Kasumi-1 (cell line): ENCODE results near the gene FNBP1L.
"Not testable (repeated sequence)": the region's sequence is repeated elsewhere in the genome, so short reads cannot be mapped to it uniquely, and the experiment has no call there.

Experiments used
- DNase-seq, 2 experiments: peaks; one replicate each; lab custom pipeline; 2025; lab: John Stamatoyannopoulos, UW

The FNBP1L gene

DNA sequence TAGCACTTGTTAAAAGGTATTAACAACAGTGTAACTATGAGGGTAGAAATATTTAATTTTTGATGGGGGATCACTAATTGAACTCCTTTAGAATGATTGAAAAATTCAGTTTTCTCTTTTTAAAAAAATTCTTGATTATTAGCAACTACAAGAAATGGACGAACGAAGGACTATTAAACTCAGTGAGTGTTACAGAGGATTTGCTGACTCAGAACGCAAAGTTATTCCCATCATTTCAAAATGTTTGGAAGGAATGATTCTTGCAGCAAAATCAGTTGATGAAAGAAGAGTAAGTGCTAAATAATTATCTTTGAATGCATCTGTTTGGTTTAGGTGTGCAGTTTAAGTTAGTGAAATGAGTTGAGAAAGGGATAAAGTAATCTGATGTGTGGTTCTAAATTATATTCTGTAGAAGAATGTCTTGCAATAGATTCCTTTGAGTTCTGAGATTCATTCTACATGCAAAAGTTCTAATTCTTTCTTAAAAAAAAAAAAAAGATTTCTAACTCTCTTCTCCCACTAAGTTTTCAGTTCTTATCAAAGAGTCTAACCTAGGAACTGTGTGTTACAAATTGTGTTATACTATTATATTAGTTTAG, 85.0 kb downstream of the FNBP1L start:
- no peak for DNase-seq

GRCh38 chr1:93533677-93534076, 85.8 kb downstream of the FNBP1L start:
- no peak for DNase-seq

GRCh38 chr1:93537396-93537795, 89.5 kb downstream of the FNBP1L start:
- DNase-seq: no peak

- no peak for DNase-seq
These were observed 90.0 kb downstream of the FNBP1L start for GRCh38 chr1:93537924-93538323.

DNA sequence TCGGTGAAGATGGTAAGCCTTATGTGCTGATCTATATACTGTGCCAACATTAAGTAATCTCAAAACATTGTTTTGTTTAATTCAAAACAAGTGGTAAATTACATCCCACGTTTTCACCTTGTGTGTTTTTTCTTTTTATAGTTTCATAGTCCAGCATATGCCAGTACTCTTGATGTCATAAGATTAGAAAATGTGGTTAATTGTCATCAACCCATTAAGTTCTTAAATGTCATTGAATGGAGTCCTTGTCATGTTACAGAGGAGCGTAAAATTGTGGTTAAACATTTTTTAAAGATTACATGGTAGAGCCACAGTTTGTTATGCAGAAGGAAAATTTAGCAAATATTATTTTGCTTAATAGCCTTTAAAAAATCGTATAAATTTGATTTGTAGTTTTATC, 93.1 kb downstream of the FNBP1L start:
- no peak for DNase-seq

DNA sequence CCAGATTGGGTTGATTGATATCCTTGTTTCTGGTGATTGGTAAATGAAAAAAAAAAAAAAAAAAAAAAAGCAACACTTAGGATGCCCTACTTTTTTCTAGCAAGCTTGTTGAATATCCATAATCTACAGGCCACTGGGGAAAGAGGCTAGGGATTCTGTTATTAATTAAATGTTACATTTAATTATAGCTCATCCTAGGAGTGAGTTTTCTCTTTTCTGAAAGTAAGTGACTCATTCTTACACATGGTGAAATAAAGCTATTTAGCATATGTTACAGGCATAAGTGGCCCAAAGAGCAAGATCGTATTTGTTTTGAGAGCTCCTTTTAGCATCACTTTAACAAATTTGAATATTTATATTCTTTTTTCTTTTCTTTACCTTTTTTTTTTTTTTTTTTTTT, 94.5 kb downstream of the FNBP1L start:
- no peak for DNase-seq

GRCh38 chr1:93546162-93546863, 98.4 kb downstream of the FNBP1L start:
- DNase-seq: no peak

DNA sequence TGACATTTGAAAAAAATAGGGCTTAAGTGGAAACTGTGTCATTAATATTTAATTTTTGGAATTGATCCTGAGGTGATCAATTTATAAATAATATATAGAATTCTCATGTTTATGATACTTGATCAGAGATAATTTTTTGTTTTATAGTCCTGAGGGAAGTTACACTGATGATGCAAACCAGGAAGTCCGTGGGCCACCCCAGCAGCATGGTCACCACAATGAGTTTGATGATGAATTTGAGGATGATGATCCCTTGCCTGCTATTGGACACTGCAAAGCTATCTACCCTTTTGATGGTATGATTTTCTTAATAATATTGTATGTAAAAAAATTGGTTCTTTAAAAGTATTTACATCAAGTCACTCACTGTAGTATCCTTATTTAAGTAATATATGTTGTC, 101.2 kb downstream of the FNBP1L start:
- no peak for DNase-seq

DNA sequence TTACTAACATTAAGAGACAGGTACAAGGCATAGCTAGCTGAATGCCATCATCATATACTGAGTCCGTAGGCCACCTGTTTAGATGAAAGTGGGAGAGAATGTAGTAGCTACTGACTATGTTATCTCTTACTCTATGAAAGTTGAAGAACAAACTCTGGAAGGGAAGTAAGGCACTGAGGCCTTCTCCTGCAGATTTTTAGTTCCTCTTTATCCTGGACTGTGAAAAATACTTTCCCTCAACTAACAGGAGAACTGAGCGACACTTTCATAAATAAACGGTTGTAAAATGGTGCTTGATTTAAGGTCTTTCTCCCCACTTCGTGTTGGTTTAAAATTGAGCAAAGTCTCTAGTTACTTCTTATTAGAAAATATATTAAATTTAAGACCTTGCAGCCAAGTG, 101.9 kb downstream of the FNBP1L start:
- DNase-seq: peak; percentile 64 to 77

DNA sequence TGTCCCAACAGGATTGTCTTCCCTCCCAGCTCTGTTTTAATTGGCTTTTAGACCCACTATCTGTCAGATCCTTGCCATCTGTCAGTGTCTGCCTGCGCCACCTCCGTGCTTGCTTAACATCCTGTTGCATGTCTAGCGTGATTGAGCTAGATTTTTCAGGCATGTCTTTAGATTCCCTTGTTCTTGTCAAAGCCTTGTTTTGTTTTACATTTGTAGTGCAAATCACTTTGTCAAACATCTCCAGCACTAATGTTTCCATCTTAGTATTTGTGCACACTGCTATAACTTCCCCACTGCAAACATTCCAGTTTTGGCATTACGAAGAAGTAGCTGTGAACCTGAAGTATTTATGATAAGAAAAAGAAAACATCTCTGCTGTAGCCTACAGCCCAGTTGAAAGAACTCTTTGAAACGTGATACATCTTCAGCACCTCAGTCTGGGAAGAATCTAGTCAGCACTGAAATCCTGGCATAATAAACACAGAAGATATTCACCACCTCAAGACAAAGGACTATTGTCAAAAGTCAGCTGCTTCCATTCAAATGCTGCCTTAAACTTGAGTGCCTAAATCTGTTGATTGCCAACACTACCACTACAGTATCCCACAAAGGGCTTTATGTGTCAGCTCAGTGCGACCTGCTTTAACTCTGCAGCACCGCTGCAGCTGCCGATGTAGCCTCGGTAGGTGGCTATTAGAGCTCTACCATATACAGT, 105.0 kb downstream of the FNBP1L start:
- DNase-seq: peak; percentile 42 to 51

DNA sequence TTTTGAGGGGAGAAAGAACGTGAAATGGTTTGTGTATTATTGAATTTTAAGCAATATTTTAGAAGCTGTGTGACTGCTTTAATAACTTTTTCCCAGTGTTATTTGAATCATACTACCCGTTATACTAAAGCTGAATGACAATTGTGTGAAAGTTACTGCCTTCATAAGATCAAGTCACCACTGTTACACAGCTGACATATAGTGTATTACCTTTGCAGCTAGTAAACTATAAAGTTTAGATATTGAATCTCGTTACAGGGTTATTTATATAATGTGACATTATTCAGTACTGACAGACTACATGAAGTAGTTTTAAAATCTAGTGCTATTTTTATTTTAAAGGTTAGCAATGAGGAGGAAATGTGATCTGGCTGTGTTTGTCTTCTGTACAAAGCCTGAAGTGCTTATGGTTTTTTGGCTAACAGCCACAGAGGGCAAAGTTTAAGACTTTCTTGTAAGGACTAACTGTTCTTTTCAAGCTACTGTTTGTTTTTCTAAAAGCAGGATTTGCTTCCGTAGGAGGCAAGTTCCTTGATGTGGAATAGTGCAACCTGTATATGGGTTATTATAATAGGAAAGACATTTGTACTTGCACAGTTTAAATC, 106.1 kb downstream of the FNBP1L start:
- DNase-seq: not testable (repeated sequence)

GRCh38 chr1:93554883-93555872, 107.3 kb downstream of the FNBP1L start:
- no peak for DNase-seq

GRCh38 chr1:93556291-93556690, 108.4 kb downstream of the FNBP1L start:
- DNase-seq: no peak

DNA sequence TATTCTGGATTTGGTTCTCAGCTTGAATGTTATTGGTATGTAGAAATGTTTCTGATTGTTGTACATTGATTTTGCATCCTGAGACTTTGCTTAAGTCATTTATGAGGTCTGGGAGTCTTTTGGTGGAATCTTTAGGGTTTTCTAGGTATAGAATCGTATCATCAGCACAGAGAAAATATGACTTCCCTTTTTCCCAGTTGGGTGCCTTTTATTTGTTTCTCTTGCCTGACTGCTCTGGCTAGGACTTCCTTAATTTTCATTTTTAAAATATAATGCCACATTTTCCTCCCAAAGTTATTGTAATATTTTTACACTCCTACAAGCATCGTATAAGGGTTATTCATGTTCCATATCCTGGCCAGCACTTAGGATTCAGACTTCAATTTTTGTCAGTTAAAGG, 111.1 kb downstream of the FNBP1L start:
- peak; percentile 45 to 77 for DNase-seq

DNA sequence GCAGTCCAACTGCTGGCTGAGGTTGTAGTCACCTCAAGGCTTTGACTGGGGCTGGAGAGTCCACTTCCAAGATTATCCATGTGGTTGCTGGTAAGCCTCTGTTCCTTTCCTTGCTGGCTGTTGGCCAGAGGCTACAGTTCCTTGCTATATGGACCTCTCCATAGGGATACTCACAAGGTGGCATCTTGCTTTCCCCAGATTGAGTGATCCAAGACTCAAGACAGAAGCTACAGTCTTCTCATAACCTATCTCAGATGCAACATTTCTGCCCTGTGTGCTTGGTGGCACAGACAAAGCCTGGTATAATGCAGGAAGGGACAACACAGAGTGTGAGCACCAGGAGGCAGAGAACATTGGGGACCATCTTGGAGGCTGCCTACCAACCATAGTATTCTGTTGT, 111.8 kb downstream of the FNBP1L start:
- no peak for DNase-seq

GRCh38 chr1:93565496-93566206, 117.7 kb downstream of the FNBP1L start:
- DNase-seq: no peak

GRCh38 chr1:93566227-93566626, 118.3 kb downstream of the FNBP1L start:
- no peak for DNase-seq

DNA sequence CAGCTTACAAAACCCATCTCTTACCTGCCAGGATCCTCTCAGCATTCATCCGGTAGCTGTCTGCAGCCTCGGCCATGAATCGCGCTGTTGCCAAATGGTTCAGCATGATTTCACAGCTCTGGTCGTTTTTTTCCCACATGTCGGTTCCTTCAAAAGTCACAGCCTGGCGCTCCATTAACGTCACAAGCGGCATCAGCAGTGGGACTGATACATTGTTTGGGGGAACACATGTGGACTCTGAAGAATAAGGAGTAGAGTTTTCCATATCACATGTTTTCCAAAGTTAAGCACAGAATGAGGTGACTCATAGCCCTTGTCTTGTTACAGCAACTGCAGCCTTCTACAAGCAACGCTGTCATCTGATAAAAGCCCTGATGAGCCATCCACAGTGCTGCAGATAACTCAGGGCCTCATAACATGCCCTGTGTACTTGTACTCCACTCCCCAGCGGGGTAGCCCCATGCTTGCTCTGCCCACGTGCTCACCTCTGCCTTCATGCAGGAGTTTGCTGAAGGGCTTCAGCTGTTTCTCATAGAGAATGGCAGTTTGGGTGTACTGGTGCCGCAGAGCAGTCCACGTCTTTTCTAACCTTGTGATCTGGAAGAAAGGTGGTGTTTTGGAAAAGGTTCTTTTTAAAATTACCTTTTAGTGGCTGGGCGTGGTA, 119.5 kb downstream of the FNBP1L start:
- no peak for DNase-seq

- no peak for DNase-seq
These were observed 121.6 kb downstream of the FNBP1L start for GRCh38 chr1:93569489-93569888.

GRCh38 chr1:93571623-93572310, 123.8 kb downstream of the FNBP1L start:
- DNase-seq: no peak
